Subcutaneous abdominal adipose tissue (tissue), 5 donors: ENCODE data around the gene MPZL2.

Experiments
- H3K27ac ChIP-seq: one replicate; pipeline ENCODE4 v1.7.0; 2013; ENCODE audit warnings: low read depth, mild to moderate bottlenecking, inconsistent platforms, low read length, moderate library complexity
- H3K27me3 ChIP-seq, 5 donors: one replicate each; pipeline ENCODE4 v1.7.0; 2013; ENCODE audit warnings: low read length in 5 of 5, inconsistent platforms in 1 of 5; ENCODE audit not compliant: control insufficient read depth in 5 of 5, insufficient read depth in 4 of 5
- H3K36me3 ChIP-seq, 5 donors: one replicate each; pipeline ENCODE4 v1.7.0; 2013; ENCODE audit warnings: low read length in 5 of 5; ENCODE audit not compliant: control insufficient read depth in 5 of 5, insufficient read depth in 5 of 5
- H3K4me1 ChIP-seq, 5 donors: one replicate each; pipeline ENCODE4 v1.7.0; 2013; ENCODE audit warnings: low read length in 5 of 5, mild to moderate bottlenecking in 3 of 5, moderate library complexity in 1 of 5; ENCODE audit not compliant: control insufficient read depth in 5 of 5, insufficient read depth in 5 of 5
- H3K4me3 ChIP-seq, 5 donors: one replicate each; pipeline ENCODE4 v1.7.0; 2013; ENCODE audit warnings: low read length in 5 of 5, low read depth in 1 of 5
- H3K9ac ChIP-seq, 5 donors: one replicate each; pipeline ENCODE4 v1.7.0; 2013; ENCODE audit warnings: low read length in 5 of 5, mild to moderate bottlenecking in 4 of 5, moderate library complexity in 3 of 5
- H3K9me3 ChIP-seq, 5 donors: one replicate each; pipeline ENCODE4 v1.7.0; 2013; ENCODE audit warnings: low read length in 5 of 5; ENCODE audit not compliant: control insufficient read depth in 5 of 5
- donor health status: healthy.
- donor health status: healthy.
- donor health status: healthy.
- donor health status: healthy.
- donor health status: healthy.

The MPZL2 gene

GRCh38 chr11:118210323-118210722, 53.8 kb downstream of the MPZL2 start:
- no peak overlapping the region for H3K4me3 ChIP-seq
- no peaks in the 10 kb centered on the region for H3K9me3 ChIP-seq
- peaks cover 0 to 2% (median 0%) of the 10 kb centered on the region in 5 donors for H3K27me3 ChIP-seq
- H3K27ac ChIP-seq = no peak overlapping the region
- peaks cover 0 to 3% (median 0%) of the 10 kb centered on the region in 5 donors for H3K36me3 ChIP-seq
- no peak overlapping the region for H3K9ac ChIP-seq
- peaks cover 0 to 39% (median 26%) of the 10 kb centered on the region in 5 donors for H3K4me1 ChIP-seq

DNA sequence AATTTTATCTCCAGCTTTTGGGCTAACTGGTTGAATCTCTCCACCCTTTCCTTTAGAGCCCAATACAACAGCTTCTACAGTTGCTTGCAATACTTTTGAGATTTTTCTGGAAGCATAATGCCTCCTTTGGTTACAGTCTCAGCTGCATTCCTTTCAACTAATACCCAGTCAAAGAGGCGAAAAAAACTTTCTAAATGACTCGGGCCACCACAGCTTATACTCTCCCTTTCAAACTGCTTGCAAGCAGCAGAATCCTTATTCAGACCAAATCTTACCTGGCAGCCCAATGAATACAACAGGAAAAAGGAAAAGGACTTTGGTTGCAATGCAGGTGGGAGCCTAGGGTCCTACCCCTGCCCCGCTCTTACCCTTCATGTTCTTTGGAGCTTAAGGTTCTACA, 55.1 kb downstream of the MPZL2 start:
- H3K4me3 ChIP-seq = no peak overlapping the region
- no peak overlapping the region for H3K9ac ChIP-seq
- H3K27me3 ChIP-seq = no peaks in the 10 kb centered on the region
- H3K27ac ChIP-seq = no peak overlapping the region
- peaks cover 0 to 3% (median 0%) of the 10 kb centered on the region in 5 donors for H3K36me3 ChIP-seq
- H3K4me1 ChIP-seq = peaks cover 0 to 39% (median 25%) of the 10 kb centered on the region in 5 donors
- H3K9me3 ChIP-seq = no peaks in the 10 kb centered on the region

DNA sequence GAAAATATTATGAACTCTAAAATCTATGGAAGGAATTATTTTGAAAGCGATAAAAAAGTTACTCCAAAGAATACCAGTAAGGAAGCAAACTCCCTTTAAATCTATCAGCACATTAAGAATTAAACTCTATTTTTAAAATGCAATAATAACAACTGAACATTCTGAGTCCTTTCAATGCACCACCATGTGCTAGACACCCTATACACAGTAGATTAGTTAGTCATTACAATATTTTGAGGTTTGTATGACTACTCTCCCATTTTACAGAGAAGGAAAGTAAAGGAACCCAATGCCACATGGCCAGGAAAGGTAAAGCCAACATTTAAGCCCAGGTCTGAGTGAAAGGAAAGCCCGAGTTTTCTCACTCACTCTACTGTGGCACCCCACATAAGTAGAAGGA, 57.0 kb downstream of the MPZL2 start:
- Histone ChIP-seq H3K36me3 (peaks cover 0 to 3% (median 0%) of the 10 kb centered on the region in 5 donors), H3K9ac (no peak overlapping the region), H3K9me3 (no peaks in the 10 kb centered on the region), H3K27me3 (no peaks in the 10 kb centered on the region), H3K4me3 (no peak overlapping the region), H3K4me1 (peaks cover 0 to 25% (median 15%) of the 10 kb centered on the region in 5 donors), H3K27ac (no peak overlapping the region)

GRCh38 chr11:118206391-118207031, 57.6 kb downstream of the MPZL2 start:
- no peaks in the 10 kb centered on the region for H3K9me3 ChIP-seq
- H3K9ac ChIP-seq = no peak overlapping the region
- H3K4me3 ChIP-seq = no peak overlapping the region
- peaks cover 0 to 24% (median 15%) of the 10 kb centered on the region in 5 donors for H3K4me1 ChIP-seq
- no peaks in the 10 kb centered on the region for H3K27me3 ChIP-seq
- no peaks in the 10 kb centered on the region for H3K36me3 ChIP-seq
- H3K27ac ChIP-seq = no peak overlapping the region

DNA sequence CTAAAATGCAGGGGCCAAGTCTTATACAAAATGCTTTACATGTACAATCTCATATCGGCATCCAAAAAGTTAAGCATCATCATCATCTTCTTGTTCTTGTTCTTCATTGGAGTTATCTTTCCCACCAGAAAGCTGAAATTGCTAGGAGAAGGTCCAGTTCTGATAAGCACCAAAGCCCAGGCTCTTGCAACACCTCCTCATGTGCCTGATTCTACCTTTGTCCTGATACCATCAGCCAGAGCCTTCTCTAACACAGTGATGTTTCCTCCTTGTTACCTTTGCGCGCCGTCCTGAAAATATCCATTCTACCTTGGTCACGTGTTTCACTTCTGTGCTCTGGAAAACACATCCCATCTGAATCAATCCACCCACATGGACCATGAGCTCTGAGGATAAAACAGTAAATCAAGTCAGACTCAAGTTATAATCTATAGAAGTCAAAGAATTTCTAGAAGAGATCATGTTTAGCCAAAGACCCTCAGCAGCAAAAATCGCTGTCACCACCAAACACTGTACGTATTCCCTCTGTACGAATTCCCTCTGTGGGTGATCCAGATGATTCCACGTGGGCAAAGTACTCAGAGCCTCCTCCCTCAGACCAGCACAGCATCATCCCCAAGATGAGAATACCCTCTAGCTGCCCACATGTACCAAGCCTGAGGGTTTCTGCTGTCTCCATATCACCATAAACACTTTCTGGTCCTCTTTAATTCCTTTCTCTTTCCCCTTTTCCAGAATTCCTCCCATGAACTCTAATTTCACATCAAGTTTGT, 58.3 kb downstream of the MPZL2 start:
- no peaks in the 10 kb centered on the region for H3K36me3 ChIP-seq
- no peak overlapping the region for H3K4me3 ChIP-seq
- H3K9ac ChIP-seq = no peak overlapping the region
- H3K27me3 ChIP-seq = no peaks in the 10 kb centered on the region
- H3K27ac ChIP-seq = no peak overlapping the region
- peaks cover 0 to 21% (median 15%) of the 10 kb centered on the region in 5 donors for H3K4me1 ChIP-seq
- H3K9me3 ChIP-seq = no peaks in the 10 kb centered on the region
